Panc1 (cell line): ENCODE measurements around the gene SLX9.

Source experiments
- POLR2AphosphoS5 ChIP-seq: IDR thresholded peaks from 2 replicates; pipeline ENCODE4 v1.6.1; 2012; ENCODE audit warnings: mild to moderate bottlenecking, low read depth, low read length, moderate library complexity
- SIN3A ChIP-seq: IDR thresholded peaks from 2 replicates; pipeline ENCODE4 v1.6.1; 2012; ENCODE audit warnings: low read depth, mild to moderate bottlenecking, low read length, moderate library complexity, borderline replicate concordance; ENCODE audit not compliant: insufficient read depth
- TF ChIP-seq, protein P1 (sequence below): fragments of 450-650 bp; IDR thresholded peaks from 2 replicates; pipeline ENCODE4 v1.5.1; 2017; ENCODE audit warnings: mild to moderate bottlenecking
- TF ChIP-seq, protein P2 (sequence below), 2 experiments: IDR thresholded peaks; 2 replicates each; pipeline ENCODE4 v1.6.1; 2011 to 2012; ENCODE audit warnings: low read depth in 2 of 2, control low read depth in 1 of 2, low read length in 1 of 2, mild to moderate bottlenecking in 1 of 2, moderate library complexity in 1 of 2; ENCODE audit not compliant: insufficient read depth in 1 of 2

DNA sequence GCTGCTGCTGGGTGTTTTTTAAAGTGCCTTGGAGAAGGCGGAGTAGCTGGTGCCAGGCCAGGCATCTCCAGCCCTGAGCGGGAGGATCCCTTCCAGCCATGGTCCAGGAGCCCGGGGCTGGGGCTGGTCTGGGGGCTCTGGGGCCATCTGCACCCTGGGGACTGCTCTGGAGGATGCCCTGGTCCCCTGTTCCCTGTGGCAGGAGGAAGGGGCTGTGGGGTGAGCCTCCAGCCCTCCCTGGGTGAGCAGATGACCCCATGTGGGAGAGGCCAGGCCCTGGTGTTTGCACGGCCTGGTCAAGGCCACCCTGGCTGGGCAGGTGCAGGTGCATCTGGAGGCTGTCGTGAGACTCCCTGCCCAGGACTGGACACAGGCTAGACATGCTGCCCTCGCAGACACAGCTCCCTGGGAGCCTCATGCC lies 56.7 kb downstream of the SLX9 start:
- TF ChIP-seq, protein P1, sequence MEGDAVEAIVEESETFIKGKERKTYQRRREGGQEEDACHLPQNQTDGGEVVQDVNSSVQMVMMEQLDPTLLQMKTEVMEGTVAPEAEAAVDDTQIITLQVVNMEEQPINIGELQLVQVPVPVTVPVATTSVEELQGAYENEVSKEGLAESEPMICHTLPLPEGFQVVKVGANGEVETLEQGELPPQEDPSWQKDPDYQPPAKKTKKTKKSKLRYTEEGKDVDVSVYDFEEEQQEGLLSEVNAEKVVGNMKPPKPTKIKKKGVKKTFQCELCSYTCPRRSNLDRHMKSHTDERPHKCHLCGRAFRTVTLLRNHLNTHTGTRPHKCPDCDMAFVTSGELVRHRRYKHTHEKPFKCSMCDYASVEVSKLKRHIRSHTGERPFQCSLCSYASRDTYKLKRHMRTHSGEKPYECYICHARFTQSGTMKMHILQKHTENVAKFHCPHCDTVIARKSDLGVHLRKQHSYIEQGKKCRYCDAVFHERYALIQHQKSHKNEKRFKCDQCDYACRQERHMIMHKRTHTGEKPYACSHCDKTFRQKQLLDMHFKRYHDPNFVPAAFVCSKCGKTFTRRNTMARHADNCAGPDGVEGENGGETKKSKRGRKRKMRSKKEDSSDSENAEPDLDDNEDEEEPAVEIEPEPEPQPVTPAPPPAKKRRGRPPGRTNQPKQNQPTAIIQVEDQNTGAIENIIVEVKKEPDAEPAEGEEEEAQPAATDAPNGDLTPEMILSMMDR: no peak
- TF ChIP-seq, protein P2, sequence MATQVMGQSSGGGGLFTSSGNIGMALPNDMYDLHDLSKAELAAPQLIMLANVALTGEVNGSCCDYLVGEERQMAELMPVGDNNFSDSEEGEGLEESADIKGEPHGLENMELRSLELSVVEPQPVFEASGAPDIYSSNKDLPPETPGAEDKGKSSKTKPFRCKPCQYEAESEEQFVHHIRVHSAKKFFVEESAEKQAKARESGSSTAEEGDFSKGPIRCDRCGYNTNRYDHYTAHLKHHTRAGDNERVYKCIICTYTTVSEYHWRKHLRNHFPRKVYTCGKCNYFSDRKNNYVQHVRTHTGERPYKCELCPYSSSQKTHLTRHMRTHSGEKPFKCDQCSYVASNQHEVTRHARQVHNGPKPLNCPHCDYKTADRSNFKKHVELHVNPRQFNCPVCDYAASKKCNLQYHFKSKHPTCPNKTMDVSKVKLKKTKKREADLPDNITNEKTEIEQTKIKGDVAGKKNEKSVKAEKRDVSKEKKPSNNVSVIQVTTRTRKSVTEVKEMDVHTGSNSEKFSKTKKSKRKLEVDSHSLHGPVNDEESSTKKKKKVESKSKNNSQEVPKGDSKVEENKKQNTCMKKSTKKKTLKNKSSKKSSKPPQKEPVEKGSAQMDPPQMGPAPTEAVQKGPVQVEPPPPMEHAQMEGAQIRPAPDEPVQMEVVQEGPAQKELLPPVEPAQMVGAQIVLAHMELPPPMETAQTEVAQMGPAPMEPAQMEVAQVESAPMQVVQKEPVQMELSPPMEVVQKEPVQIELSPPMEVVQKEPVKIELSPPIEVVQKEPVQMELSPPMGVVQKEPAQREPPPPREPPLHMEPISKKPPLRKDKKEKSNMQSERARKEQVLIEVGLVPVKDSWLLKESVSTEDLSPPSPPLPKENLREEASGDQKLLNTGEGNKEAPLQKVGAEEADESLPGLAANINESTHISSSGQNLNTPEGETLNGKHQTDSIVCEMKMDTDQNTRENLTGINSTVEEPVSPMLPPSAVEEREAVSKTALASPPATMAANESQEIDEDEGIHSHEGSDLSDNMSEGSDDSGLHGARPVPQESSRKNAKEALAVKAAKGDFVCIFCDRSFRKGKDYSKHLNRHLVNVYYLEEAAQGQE (IDR thresholded peaks at IDR 0.05; ENCODE audit: insufficient read depth in 1 of 2, low read depth in 2 of 2, low read length in 1 of 2): no peak
- no peak for TF ChIP-seq POLR2AphosphoS5
- no peak for TF ChIP-seq SIN3A
